ENCODE measurements around the gene DLX1.

Gene DLX1

GRCh38 chr2:172086241-172087206 is 1.2 kb downstream of the DLX1 start:
- no peaks in the 10 kb centered on the region for H3K9me3 ChIP-seq (ENCODE audit: severe bottlenecking)
- no peaks in the 10 kb centered on the region for H3K36me3 ChIP-seq (ENCODE audit: low read depth)
- H3K27me3 ChIP-seq (ENCODE audit: insufficient read depth, poor library complexity, severe bottlenecking) = peaks cover 29% of the 10 kb centered on the region
- peak; percentile 54 for DNase-seq (ENCODE audit: low spot score)
- H3K27ac ChIP-seq (ENCODE audit: poor library complexity, severe bottlenecking) = peak overlapping the region; percentile 50
- peak overlapping the region; percentile 55 for H3K4me3 ChIP-seq (ENCODE audit: severe bottlenecking)
- peaks cover 4% of the 10 kb centered on the region for H3K4me1 ChIP-seq (ENCODE audit: insufficient read depth, poor library complexity, severe bottlenecking)
- TF ChIP-seq CTCF (IDR thresholded peaks at IDR 0.05; ENCODE audit: poor library complexity, severe bottlenecking) = peak; percentile 12
- no peak for ATAC-seq (ENCODE audit: low read depth)

- H3K4me1 ChIP-seq (ENCODE audit: insufficient read depth, poor library complexity, severe bottlenecking) = peaks cover 4% of the 10 kb centered on the region
- H3K27ac ChIP-seq (ENCODE audit: poor library complexity, severe bottlenecking) = no peak overlapping the region
- no peaks in the 10 kb centered on the region for H3K9me3 ChIP-seq (ENCODE audit: severe bottlenecking)
- DNase-seq (ENCODE audit: low spot score) (no peak), ATAC-seq (ENCODE audit: low read depth) (no peak)
- H3K36me3 ChIP-seq (ENCODE audit: low read depth) = no peaks in the 10 kb centered on the region
- H3K27me3 ChIP-seq (ENCODE audit: insufficient read depth, poor library complexity, severe bottlenecking) = peaks cover 29% of the 10 kb centered on the region
- no peak for TF ChIP-seq CTCF (IDR thresholded peaks at IDR 0.05; ENCODE audit: poor library complexity, severe bottlenecking)
- no peak overlapping the region for H3K4me3 ChIP-seq (ENCODE audit: severe bottlenecking)
Measured at GRCh38 chr2:172087207-172087779, 2.0 kb downstream of the DLX1 start.

- no peak overlapping the region for H3K4me3 ChIP-seq (ENCODE audit: severe bottlenecking)
- peaks cover 4% of the 10 kb centered on the region for H3K4me1 ChIP-seq (ENCODE audit: insufficient read depth, poor library complexity, severe bottlenecking)
- H3K27ac ChIP-seq (ENCODE audit: poor library complexity, severe bottlenecking) = no peak overlapping the region
- ATAC-seq (ENCODE audit: low read depth) (no peak), DNase-seq (ENCODE audit: low spot score) (no peak)
- H3K27me3 ChIP-seq (ENCODE audit: insufficient read depth, poor library complexity, severe bottlenecking) = peaks cover 26% of the 10 kb centered on the region
- H3K36me3 ChIP-seq (ENCODE audit: low read depth) = no peaks in the 10 kb centered on the region
- no peak for TF ChIP-seq CTCF (IDR thresholded peaks at IDR 0.05; ENCODE audit: poor library complexity, severe bottlenecking)
- H3K9me3 ChIP-seq (ENCODE audit: severe bottlenecking) = no peaks in the 10 kb centered on the region
Measured at GRCh38 chr2:172087780-172088244, 2.5 kb downstream of the DLX1 start.

GRCh38 chr2:172088245-172089004 is 3.1 kb downstream of the DLX1 start:
- Histone ChIP-seq H3K4me1 (ENCODE audit: insufficient read depth, poor library complexity, severe bottlenecking) (peaks cover 4% of the 10 kb centered on the region), H3K27ac (ENCODE audit: poor library complexity, severe bottlenecking) (no peak overlapping the region), H3K4me3 (ENCODE audit: severe bottlenecking) (no peak overlapping the region), H3K27me3 (ENCODE audit: insufficient read depth, poor library complexity, severe bottlenecking) (peaks cover 21% of the 10 kb centered on the region), H3K36me3 (ENCODE audit: low read depth) (no peaks in the 10 kb centered on the region), H3K9me3 (ENCODE audit: severe bottlenecking) (no peaks in the 10 kb centered on the region)
- DNase-seq (ENCODE audit: low spot score) = no peak
- no peak for TF ChIP-seq CTCF (IDR thresholded peaks at IDR 0.05; ENCODE audit: poor library complexity, severe bottlenecking)
- no peak for ATAC-seq (ENCODE audit: low read depth)

All from RWPE2 (cell line).